GM19324 (cell line): ENCODE measurements around the gene C1orf167.
A peak's percentile ranks its signal among the peaks of the same experiment; 100 is the strongest.

Experiments used
- ATAC-seq: cut with Tn5 transposase; IDR thresholded peaks from one replicate; pipeline ENCODE4 v1.9.1; 2021; ENCODE audit warnings: mild to moderate bottlenecking, moderate library complexity; ENCODE audit not compliant: unreplicated experiment, low FRiP score

Gene C1orf167

DNA sequence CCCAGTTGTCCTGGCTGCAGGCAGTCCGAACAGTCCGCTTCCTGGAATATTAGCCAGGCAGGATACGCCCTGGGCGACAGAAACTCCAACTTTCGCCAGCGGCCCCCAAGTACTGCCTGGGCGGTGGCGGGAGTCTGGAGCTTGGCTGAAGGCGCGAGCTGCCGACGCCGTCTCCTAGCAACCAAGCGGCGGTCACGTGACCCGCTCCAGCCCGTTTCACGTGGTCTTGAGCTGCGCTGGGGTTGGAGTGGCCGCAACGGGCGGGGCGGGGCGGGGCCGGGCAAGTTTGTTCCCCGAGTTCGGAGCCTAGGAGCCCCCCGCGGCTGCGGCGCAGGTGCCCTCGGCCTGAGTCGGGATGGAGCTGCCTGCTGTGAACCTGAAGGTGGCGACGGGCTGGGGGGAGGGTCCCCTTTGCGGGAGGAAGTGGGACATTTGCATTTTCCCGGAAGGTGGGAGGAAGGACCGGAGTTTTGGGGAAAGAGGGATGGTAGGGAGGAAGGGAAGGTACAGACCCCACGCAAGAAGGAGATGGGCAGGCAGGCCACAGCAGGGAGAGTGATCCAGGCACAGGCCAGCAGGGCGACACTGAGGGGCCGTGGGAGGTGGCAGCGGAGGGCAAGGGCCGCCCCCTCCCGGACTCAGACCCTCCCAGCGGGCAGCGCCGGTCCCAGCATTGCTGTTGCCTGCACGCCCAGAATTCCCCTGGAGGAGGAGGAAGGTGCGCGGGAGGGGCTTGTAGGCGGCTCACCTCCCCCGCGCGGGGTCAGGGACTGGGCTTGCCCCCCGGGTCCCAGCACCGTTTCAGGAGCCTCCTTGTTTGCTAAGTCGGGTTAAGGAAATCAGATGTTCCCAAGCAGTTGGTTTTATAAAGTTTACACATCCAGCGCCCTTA lies 25.9 kb upstream of the C1orf167 start, which contains the start of gene AGTRAP:
Gene AGTRAP (plus strand): TSS at position 283 of the 892 bp plus-strand sequence. CDS start 73 bp downstream, at position 356.
- ATAC-seq, result peak; percentile 59

DNA sequence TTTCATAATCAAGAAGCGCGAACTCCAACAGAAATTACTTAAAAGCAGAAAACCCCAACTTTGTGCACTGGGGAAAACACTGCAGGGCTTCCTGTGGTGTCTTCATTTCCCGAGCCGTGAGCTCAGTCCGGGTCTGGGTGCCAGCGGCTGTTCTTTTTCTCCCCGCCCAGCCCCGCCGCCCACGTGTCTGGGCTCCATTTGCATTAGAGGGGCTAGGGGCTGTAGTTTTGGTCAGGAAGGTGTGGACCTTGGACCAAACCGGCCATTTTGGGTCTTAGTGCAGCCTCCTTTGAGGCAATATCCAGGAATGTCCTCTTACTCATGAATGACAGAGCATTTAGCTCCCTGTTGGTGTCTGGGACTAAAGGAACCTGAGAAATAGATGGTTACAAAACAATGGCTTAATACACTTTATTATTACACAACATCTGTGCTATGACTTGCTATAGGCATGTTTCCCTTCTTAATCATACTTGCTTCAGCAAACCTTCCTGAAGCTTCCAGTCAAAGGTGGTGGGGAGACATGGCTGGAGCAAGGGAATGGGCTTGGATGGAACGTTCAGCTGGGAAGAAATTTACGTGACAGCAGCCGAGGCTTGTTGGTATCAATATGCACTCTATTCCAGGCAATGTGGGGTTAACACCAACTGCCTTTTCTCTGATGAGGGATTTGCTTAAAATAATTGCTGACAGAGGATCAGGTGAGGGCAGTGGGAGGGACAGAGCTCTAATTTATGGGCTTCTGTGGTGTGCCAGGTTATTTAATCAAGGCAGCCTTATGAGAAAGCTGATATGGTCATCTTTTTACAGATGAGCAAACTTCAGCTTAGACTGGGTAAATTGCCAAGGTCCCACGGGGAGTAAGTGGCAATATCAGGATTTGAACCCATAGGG lies 25.0 kb upstream of the C1orf167 start:
- ATAC-seq, result no peak

DNA sequence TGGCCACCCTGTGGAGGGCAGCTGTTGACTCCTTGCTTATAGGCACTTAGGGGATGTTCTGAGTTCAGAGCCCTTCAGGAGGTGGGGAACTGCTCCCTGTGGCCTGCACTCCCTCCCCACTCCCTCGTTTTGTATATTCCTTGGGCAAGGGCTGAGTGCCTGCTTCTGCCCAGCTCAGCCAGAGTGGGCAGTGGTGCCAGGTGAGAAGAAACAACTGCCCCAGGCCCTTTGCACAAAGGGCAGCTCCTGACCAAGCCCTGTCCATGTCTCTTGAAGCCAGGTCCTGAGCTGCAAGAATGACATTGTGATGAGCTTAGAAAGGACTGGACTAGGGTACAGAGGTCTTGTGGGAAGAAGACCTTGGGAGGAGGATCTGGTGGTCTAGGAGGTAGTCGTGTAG lies 23.9 kb upstream of the C1orf167 start:
- no peak for ATAC-seq

DNA sequence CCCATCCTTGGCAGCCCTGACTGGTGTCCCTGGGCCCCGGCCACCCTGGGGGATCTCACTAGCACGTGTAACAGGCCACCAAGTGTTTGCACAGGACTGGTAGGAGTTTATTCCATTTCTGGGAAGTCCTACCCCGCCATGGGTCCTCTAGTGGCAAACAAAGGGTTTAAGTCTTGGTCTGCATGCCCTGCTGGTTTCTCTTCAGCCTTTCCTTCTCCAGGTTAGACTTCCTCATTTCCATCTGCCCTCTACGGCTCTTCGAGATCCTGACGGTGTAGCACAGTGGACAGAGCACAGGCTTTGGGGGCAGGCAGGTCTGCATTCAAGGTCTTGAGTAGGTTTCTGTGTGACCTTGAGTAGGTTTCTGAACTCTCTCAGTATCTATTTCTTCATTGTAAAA lies 23.2 kb upstream of the C1orf167 start:
- no peak for ATAC-seq

DNA sequence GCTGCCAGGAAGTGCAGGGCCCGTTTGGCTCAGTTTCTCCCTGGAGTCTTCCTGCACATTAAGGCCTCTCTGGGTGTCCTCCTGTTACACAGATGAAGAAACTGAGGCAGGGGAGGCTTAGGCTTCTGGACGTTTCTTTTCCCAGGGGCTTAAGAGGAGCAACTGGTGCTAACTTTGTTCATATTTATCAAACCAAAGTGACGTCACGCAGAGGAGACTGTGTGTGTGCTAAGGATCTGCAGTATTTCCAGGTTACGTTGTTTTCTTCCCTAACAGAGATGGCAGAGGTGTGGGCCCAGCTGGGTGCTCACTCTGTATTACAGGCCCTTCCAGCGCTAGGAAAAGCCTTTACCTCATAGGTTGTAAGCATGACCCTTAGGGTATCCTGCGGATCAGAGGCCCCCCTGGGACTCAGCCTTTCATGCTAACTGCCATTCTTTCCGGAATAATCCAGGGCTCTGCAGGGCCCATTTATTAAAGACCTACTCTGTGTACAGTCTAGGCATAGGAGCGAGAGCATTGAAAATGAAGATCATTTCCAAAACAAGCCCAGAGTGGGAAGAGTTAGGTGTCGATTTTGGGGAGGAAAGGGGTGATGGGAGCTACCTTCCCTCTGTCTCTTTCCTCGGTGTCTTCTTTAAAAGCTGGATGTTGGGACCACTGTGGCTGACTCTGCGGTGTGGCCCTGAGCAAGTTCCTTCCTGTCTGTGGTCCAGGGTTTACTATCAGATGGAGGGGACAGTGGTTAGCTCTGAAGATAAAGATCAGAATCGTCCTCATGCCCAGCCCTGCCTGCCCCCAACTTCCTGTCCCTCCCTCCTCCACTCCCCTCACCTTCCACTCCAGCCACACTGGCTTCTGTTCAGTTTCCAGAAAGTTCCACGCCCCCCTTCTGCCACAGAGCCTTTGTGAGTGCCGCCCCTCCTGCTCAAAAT lies 21.5 kb upstream of the C1orf167 start:
- no peak for ATAC-seq

DNA sequence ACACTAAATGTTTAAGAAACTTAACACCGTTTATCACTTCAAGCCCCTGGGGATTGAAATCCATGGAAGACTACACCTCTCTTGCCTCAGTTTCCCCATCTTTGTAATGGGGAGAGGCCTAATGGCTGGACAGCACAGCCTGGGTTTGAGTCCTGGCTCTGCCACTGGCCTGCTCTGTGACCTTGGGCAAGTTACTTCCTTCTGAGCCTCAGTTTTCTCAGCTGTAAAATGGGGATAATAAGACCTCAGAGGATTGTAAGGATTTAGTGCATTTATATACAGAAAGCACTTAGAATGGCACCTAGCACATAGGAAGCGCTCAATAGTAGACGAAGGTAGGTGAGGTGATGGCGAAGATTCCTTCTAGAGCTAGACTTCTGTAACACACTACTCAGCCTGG lies 20.5 kb upstream of the C1orf167 start:
- ATAC-seq, result no peak

DNA sequence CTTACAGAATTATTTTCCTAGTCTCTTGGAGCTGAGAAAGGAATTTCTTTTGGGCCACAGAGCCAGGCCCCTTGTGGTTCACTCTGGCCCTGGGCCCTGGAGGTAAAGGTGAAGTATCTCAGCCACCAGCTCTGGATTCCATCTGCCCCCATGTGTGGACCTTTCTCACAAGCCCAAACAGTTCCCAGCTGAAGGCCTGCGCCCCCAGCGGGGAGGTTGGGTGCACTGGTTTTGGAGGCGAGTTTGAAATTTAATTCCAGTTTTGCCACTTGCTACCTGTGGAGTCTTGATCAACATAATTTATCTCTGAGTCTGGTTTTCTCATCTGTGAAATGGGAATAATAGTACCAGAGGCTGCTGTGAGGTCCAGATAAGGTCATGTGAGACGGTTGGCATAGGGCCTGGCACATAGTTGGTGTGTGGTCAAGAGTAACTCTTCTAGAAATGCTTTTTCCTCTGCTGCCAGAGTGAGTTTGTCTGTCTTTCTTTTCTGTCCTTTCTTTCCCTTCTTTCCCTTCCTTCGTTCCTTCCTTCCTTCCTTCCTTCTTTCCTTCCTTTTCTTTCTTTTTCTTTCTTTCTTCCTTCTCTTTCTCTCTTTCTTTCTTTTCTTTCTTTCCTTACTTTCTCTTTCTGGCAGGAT lies 20.0 kb upstream of the C1orf167 start:
- no peak for ATAC-seq

DNA sequence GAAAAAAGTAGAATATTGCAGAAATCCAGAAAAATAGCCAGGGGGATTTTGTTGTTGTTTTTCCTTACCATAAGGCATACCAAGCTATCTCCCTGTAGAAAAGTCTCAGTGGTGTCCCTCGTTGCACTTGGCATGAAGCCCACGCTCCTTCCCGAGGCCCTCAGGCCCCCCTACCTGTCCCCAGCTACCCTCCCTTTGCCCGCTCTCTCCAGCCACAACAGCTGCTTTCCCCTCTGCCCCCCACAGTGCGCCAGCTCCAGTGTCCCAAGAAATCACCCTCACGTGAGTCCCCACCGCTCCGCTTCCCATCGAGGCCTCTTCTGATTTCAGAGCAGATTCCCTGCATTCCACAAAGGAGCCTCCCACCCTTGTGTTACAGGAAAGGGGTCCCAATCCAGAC lies 17.7 kb upstream of the C1orf167 start:
- no peak for ATAC-seq

DNA sequence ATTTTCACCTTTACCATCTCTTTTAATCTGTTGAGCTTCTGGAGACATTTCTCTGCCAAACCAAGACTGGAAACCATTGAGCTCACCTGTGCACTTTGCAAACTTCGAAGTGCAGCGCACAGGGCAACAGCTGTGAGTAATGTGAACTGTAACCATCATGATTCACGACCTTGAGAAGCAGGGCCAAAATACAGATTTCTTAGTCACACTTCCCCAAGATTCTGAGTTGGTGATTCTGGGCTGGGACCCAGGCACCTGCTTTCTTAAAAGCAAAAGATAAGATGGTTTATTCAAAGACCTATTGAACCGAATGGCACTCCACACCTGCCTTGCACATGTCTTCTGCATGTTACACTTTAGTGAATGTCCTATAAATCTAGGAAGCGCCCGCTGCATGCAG lies 15.9 kb upstream of the C1orf167 start:
- ATAC-seq, result no peak

DNA sequence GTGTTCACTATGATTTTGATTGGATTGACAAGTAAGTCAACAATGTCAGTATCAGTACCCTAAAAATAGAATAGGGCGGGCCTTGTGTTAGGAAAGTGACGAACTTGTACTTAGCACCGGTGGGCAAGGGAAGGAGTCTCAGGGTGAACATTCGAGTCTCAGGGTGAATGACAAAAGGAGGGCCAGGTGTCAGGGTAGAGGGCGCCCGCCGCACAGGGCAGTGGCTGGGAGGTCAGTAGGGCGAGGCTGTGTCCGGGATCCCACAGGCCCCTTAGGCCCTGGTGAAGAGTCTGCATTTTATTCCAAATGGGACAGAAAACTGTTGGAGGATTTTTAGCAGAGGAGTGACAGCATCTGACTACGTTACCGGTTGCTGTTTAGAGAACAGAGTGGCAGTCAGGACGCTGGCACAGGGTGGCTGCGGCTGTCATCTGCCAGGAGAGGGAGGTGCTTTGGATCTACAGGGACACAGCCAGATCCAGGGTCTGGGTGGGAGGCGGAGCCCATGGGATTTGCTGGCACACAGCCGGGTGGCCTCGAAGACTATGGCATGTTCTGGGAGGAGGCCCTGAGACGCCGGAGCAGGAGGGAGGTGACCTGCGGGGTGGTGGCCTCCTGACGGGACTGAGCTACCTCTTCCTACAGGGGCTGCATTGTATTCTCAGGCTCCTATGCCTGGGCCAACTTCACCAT lies 15.1 kb upstream of the C1orf167 start:
- no peak for ATAC-seq

DNA sequence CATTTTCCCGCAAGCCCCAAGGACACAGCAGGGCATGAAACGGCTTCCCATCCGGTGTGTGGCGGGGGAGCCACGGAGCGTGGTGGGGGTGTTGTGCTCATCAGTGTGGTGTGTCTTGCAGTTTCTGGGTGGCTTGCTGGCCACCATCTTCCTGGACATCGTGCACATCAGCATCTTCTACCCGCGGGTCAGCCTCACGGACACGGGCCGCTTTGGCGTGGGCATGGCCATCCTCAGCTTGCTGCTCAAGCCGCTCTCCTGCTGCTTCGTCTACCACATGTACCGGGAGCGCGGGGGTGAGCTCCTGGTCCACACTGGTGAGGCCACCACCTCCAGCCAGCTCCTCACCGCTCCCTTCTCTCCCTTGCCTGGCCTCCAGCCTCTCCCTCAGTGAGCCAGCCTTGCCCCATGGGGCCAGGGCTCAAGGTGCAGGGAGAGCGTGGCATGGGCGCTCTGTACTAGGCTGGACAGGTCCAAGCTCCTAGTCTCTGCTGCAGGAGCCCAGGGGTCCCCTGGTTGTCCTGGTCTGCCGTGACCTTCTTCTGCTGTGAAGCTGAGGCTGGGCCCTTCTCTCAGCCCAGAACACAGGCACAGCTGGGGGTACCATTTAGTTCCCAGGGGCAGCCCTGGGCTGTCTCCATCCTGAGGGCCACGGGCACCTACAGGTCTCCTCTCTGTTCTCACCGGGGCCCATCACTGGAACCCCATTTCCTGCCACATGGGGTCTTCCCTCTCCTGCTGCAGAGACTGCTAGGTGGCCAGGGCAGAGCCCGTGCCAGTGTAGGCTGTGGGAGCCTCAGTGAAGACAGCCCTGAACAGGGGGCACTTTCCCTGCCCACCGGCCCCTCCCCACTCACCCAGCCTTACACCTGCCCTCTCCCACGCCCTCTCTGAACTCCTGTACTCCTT lies 13.4 kb upstream of the C1orf167 start:
- ATAC-seq, result no peak

DNA sequence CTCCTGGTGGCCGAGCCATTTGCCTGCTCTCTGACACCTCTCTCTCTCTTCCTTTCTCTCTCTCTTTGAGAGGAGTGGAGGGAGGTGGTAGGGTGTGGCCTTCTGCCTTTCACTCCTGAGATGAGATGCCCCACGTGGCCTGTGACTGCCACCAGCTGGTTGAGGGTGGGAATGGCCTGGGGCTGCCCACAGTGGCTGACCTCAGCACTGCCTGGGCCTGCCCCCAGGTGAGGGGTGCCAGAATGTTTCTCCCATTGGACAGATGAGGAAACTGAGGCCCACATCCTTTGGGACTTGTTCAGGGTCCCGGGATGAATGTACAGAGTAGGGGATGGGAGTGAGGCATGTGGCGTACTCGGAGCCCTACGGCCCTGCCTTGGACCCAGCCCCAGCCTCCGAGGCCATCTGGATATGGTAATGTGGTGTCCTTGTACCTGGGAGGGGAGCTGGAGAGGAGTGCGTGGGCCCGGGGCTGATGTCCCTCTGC lies 12.7 kb upstream of the C1orf167 start:
- no peak for ATAC-seq

DNA sequence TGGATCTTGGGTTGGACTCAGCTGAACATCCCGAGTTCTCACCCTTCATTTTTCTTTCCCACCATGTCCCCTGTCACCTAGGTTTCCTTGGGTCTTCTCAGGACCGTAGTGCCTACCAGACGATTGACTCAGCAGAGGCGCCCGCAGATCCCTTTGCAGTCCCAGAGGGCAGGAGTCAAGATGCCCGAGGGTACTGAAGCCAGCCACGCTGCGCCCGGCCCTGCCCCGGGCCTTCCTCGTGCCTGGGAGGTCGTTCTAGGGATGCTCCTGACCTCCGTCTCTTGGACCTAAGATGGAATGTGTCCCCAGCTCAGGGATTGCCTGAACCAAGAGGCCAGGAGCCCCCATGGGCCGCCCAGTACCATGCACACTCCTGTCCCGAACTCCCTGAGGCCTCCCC lies 12.0 kb upstream of the C1orf167 start:
- ATAC-seq, result no peak

DNA sequence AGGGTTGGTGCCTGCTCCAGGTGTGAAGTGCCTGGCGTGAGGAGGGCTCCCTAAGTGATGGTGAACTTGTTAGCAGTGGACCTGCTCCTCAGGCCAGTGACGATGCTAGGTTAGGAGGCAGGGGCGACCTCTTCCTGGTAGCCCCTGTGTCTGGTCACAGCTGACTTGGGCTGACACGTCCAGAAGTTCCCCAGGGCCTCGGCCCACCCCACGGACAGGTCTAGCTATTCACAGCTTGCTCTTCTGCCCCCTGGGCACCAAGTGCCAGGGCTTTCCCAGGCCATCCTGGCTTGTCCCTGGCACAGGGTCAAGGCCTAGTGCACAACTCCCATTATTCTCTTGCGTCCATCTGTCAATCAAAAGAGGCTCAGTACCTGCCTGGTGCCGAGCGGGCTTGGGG lies 10.9 kb upstream of the C1orf167 start:
- ATAC-seq, result no peak

DNA sequence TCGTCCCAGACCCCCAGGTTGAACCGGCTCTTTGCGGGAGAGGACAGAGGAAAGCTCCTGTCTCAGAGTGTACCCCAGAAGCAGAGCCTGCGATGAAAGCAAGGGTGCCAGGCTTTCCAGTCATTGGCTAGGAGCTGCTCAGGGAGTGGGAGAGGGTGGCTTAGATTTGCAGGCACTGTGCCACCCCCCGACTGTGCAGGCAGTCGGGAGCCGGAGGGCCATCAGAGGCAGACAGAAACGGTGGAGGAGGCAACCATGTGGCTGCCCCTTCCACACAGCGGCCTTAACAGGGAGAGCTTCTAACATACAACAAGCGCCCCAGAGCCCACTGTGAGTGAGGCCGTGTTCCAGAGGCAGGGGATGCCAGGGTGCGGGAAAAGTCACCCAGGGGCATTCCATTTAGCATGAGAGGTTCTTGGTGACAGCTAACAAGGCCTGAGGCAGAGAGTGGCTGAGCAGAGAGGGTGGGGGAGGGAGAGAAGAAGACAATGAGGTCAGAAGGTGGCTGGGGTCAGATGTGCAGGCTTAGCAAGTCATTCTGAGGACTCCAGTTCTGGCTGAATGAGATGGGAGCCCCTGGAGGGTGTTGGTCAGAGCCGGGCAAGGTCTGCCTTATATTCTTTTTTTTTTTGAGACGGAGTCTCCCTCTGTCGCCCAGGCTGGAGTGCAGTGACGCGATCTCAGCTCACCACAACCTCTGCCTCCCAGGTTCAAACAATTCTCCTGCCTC lies 9.5 kb upstream of the C1orf167 start:
- no peak for ATAC-seq

DNA sequence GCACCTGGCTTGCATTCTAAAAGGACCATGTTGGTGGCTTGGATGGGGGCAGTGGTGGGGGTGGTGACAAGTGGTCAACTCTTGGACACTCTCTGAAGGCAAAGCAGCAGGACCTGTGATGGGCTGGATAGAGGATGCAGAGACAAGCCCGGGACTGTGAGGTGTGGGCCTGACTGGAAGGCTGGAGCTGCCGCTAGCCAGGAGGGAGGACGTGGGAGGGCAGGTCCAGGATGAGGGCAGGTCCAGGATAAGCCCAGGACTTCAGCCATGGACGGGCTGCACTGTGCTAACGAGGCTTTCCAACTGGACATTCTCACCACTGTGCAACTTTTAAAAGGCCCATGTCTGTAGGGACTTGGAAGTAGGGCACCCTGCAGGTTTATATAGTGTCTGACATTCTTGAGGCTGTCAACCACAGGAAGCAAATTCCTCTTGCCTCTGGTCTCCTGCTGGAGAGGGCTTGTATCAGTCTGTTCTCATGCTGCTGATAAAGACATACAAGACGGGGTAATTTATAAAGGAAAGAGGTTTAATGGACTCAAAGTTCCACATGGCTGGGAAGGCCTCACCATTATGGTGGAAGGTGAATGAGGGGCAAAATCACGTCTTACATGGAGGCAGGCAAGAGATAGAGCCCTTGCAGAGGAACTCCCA lies 8.3 kb upstream of the C1orf167 start:
- ATAC-seq, result no peak

DNA sequence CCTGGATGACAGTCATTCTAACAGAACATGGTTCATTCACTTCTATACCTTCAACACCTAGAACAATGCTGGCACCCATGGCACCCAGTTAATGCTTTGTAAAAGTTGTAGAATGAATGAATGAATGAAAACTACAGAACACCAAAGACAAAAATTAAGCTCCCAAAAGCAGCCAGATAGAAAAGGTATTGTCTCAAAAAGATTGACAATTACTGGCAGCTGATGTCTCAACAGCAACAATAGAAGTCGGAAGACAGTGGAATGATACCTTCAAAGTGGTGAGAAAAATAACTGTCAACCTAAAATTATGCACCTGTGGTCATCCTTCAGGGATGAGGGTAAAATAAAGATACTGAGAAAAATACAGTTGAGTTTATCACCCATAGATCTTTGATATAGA lies 4.9 kb upstream of the C1orf167 start:
- ATAC-seq, result no peak
